Stomach smooth muscle (tissue), 2 donors: ENCODE results near the gene SP140.

Experiments used
- H3K27ac ChIP-seq: one replicate; pipeline ENCODE4 v1.7.0; 2013; ENCODE audit warnings: mild to moderate bottlenecking, low read length, inconsistent platforms
- H3K27me3 ChIP-seq, 2 donors: one replicate each; pipeline ENCODE4 v1.7.0; 2013; ENCODE audit warnings: low read length in 2 of 2; ENCODE audit not compliant: insufficient read depth in 2 of 2, control insufficient read depth in 1 of 2
- H3K36me3 ChIP-seq, 2 donors: one replicate each; pipeline ENCODE4 v1.7.0; 2013; ENCODE audit warnings: low read length in 2 of 2; ENCODE audit not compliant: control insufficient read depth in 2 of 2, insufficient read depth in 2 of 2
- H3K4me1 ChIP-seq: one replicate; pipeline ENCODE4 v1.7.0; 2013; ENCODE audit warnings: low read length; ENCODE audit not compliant: control insufficient read depth, insufficient read depth
- H3K4me3 ChIP-seq, 2 donors: one replicate each; pipeline ENCODE4 v1.7.0; 2013; ENCODE audit warnings: low read length in 2 of 2
- H3K9ac ChIP-seq, 2 donors: one replicate each; pipeline ENCODE4 v1.7.0; 2013; ENCODE audit warnings: low read length in 2 of 2, mild to moderate bottlenecking in 1 of 2
- H3K9me3 ChIP-seq, 2 donors: one replicate each; pipeline ENCODE4 v1.7.0; 2013; ENCODE audit warnings: low read length in 2 of 2; ENCODE audit not compliant: control insufficient read depth in 2 of 2
- donor health status: healthy.
- donor health status: Pancreatic carcinoma.

SP140 gene

DNA sequence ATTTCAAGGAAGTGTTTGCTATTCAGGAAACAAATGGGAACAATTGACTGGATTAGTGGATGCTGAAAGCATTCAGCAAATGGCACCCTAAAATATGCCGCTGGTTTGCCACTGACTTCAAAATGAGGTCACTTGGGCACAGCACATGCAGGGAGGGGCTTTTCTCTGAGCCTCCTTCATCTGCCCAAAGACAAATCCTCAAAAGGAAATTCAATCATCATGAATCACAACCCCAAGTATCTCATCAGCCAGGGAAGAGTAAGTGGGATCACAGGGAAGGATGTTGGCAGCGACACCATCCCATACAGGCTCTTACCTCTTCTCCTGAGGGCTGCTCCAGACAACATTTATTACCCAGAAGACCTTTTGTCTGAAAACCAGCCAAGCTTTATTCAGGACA lies 87.1 kb downstream of the SP140 start:
- no peaks in the 10 kb centered on the region for H3K9me3 ChIP-seq
- no peaks in the 10 kb centered on the region for H3K36me3 ChIP-seq
- H3K4me3 ChIP-seq = no peak overlapping the region
- H3K27me3 ChIP-seq = no peaks in the 10 kb centered on the region
- no peak overlapping the region for H3K27ac ChIP-seq
- H3K4me1 ChIP-seq = no peaks in the 10 kb centered on the region
- H3K9ac ChIP-seq = no peak overlapping the region

DNA sequence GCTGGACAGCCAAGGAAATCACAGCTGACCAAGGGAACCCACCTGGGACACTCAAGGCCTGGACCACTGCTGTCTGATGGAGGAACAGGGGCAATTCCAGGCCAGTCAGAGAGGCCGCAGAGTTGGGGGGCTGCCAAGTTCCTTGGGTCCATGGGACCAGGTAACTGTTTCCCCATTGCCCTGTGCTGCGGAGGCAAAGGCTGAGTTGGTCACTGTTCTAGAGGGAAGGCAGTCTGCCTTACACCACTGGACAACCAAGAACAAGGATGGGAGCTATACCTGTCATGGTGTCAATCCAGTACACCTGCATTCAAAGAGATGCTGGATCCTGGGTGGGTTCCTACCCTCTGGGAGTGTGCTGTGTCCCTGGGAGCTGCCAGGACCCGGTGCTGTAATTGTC lies 91.8 kb downstream of the SP140 start:
- Histone ChIP-seq H3K36me3 (no peaks in the 10 kb centered on the region), H3K9me3 (peaks cover 0 to 8% of the 10 kb centered on the region in 2 donors), H3K9ac (no peak overlapping the region), H3K27me3 (no peaks in the 10 kb centered on the region), H3K4me1 (no peaks in the 10 kb centered on the region), H3K4me3 (no peak overlapping the region), H3K27ac (no peak overlapping the region)

DNA sequence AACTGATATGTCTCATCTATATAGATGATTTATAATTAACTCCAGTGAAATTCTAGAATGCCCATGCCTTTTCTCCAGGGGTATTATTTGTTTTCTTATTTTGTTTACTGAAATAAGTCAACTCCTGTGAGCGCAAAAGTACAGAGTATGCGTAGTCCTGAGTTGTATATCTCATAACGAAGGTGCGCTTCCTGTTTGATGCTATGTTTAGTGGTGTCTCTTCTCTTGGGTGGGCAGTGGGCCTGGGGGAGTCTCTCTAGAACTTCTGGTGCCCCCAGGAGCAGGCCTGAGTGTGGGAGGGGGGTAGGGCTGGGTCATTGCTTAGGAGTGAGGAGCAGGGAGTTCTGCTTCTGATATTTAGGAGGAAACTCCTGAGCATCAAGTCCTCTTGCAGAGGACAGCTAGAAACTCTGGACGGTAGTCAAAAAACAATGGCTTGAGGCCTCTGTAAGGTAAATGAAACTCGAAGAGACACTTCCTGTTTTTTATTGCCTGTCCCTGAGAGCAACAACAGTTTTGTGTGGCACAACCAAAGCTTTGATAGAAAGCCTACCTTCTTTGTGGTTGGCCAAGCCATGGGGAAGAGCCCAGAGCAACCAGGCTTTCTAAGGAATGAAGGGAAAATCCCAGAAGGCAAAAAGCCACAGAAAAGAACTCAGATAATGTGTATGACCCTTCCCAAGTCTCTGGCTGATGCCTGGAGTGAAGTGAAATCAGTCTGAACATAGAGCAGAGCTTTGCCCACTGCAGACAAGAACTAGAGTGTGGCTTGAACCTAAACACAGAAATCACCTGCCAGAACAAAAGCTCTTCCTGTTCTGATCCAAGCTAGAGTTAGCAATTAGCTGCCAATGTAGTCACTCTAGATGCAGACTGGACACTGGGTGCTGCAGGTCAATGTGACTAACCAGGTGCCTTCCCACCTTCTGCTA lies 92.9 kb downstream of the SP140 start:
- H3K36me3 ChIP-seq = no peaks in the 10 kb centered on the region
- no peak overlapping the region for H3K9ac ChIP-seq
- no peaks in the 10 kb centered on the region for H3K27me3 ChIP-seq
- no peak overlapping the region for H3K4me3 ChIP-seq
- peaks cover 0 to 14% of the 10 kb centered on the region in 2 donors for H3K9me3 ChIP-seq
- no peaks in the 10 kb centered on the region for H3K4me1 ChIP-seq
- H3K27ac ChIP-seq = no peak overlapping the region

DNA sequence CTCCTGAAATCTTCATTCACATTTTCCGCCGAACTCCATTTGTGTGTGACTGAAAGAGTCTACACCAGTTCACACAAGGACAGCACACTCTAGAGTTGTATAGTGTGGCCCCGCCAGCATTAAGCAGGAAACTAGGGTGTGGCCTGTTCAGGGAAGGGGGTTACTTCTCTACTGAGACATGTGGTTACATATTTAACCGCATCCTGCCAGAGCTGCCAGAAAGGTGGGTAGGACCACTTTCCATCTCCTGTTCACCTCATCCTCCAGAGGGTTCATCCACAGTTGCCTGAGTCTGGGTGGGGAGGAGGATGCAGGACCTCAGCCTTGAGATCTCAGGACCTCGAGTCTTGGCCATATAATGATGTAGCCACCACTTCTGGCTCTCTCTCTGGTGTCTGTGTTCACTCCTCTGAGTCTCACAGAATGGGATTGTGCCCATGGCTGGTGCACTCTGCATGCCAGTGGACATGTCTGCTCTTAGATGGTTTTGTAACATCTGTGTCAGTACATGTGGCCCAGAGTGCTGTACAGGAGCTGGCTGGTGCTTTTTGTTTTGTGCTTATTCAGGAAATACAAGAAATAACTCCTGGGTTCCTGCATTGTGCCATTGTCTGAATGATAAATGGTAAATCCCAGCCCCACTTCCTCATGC lies 93.8 kb downstream of the SP140 start:
- Histone ChIP-seq H3K4me1 (no peaks in the 10 kb centered on the region), H3K9me3 (peaks cover 0 to 14% of the 10 kb centered on the region in 2 donors), H3K9ac (no peak overlapping the region), H3K36me3 (no peaks in the 10 kb centered on the region), H3K27ac (no peak overlapping the region), H3K4me3 (no peak overlapping the region), H3K27me3 (no peaks in the 10 kb centered on the region)

DNA sequence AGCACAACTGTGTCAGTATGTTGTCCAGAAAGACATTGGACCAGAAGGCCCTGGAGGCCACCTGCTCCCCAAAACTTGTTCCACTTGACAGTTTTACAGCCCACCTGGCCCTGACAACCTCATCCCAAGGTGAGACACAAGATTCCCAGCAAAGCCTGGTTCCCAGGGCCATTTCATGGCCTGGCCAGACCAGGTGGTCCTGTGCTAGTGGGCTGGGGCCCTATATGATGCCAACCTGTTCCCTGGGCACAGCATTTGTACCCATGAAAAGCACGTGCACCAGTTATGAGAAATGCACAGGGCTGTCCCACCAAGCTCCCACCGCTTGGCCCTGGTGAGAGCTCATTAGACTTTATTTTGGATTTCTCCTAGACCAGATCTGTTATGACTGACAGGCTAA lies 95.5 kb downstream of the SP140 start:
- H3K9me3 ChIP-seq = peaks cover 0 to 14% of the 10 kb centered on the region in 2 donors
- H3K4me3 ChIP-seq = no peak overlapping the region
- H3K36me3 ChIP-seq = no peaks in the 10 kb centered on the region
- no peaks in the 10 kb centered on the region for H3K4me1 ChIP-seq
- H3K27me3 ChIP-seq = no peaks in the 10 kb centered on the region
- H3K9ac ChIP-seq = no peak overlapping the region
- no peak overlapping the region for H3K27ac ChIP-seq

DNA sequence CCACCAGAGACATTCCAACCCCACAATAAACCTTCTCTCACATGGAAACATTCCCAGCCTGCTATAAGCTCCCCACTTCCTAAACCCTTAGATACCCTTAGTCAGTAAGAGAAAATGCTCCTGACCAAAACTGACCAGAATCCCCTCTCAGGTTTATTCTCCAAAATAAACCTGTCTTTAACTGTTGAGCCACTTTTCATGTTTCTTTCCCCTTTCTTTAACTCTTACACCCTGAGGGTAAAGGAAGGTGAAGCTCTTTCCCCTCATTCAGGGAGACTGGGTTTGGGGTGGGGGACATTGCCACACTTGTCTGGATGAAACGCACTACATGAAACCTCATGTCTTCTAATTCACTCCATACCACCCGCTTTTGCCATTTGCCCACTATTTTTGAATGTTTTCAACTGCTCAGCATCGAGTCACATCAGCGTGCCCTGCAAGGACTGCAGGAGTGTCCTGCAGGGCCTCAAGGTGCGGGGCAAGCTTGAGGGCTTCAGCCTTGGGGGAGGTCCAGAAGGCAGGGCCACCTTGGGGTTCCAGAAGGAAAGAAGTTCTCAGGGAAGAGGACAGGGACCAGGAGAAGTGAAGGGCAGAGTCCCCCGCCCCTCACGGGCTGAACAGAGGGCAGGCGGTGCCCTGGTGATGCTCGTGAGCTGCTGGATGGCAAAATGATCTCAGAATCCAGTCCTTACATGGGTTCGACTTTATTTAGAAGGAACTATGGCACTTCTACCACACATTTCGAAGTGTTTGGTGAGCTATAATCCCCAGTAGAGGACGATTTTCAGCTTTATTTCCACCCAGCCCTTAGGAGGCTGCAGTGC lies 97.2 kb downstream of the SP140 start:
- Histone ChIP-seq H3K9ac (no peak overlapping the region), H3K36me3 (no peaks in the 10 kb centered on the region), H3K27me3 (no peaks in the 10 kb centered on the region), H3K4me3 (no peak overlapping the region), H3K27ac (no peak overlapping the region), H3K4me1 (peaks cover 9% of the 10 kb centered on the region), H3K9me3 (peaks cover 0 to 14% of the 10 kb centered on the region in 2 donors)

DNA sequence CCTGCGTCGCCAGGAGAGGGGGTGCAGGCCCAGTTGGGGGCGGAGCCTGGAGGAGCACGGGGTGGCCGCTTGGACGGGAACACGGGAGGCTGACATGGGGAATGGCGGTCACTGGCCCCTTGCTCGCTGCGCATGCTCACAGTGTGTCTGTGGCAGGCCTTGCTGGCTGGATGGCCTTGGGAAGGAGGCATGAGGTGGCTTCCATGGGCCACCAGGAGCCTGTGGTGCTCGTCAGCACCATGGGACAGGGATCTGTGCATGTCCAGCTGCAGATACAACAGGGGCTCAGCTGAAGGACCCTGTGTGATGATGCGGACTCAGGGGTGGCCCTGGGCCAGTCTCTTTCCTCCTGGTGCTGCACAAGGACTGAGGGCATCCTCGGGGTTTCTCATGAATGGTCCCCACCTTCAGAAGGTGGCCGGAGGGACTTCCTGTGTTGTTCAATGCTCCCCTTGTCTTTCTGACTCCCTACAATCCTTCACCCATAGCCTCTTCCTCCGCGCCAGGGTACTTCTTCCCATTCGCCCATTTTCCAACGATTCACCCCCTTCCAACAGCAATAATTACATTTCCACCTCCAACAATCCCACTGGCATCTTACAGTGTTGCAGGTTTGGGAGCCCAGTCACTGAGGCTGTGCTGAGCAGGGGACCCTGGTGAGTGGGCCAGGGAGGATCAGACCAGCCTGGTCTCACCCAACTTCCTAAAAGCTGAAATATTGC lies 98.0 kb downstream of the SP140 start:
- Histone ChIP-seq H3K9me3 (peaks cover 0 to 14% of the 10 kb centered on the region in 2 donors), H3K4me3 (no peak overlapping the region), H3K27me3 (no peaks in the 10 kb centered on the region), H3K4me1 (peaks cover 9% of the 10 kb centered on the region), H3K9ac (no peak overlapping the region), H3K36me3 (no peaks in the 10 kb centered on the region), H3K27ac (no peak overlapping the region)

DNA sequence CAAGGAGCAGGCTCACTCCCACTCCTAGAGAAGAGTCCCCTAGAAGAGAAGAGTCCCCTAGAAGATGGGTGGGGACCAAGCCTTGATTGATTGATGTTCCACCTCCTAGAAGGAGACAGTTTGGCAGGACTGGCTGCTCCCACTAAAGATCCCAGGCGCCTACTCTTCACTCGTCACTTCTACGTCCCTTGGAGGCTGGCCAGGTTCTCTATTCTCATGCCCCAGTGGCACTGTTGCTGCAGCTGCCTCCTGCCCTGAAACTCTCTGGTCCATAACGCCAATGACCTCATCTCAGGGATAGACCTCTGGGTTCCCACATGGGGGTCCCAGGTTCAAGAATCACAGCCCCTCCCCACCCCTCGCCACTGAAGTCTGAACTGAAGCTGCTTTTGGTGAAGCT lies 99.0 kb downstream of the SP140 start:
- Histone ChIP-seq H3K36me3 (no peaks in the 10 kb centered on the region), H3K9me3 (peaks cover 0 to 14% of the 10 kb centered on the region in 2 donors), H3K27ac (no peak overlapping the region), H3K4me1 (peaks cover 9% of the 10 kb centered on the region), H3K4me3 (no peak overlapping the region), H3K27me3 (no peaks in the 10 kb centered on the region), H3K9ac (no peak overlapping the region)

DNA sequence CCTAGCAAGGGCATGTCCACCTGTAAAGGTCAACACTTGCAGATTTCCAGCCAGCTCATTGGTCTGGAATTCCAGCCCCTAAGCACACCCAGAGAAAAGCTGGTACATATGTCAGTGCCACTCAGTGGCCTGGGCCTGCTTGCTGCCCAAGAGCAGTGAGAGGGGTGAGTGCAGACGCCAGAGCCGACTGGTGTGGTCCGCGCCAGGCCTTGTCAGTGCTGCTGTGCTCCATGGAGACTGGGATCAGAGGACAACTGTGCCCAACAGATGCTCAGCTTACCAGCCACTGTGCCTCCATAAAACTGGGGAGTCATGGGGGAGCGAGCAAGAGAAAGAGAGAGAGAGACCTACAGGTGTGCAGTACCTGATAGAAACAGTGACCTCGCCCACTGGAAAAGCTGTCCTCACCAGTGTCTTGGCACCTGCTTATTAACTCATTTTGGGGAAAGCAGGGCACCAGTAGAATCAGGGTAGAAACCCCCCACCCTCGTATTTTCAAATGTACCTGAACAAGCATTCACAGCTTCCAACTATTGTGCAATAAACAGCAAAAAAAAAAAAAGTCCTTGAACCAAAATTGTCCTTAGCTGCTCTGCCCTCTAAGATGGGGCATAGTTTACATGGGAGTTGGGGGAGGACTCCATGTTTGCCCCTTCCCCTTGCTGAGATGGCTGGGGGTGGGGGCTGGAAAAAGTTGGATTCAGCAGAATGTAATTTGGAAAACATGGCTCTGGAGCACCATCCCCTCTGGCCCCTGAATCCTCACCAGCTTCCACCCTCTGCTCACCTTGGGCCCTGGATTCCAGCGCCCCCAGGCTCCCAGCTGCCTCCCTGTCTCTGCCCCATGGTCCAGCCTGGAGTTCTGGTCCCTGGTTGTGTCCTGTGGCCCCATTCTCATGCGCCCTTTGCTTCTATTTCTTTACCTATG lies 100.0 kb downstream of the SP140 start:
- H3K4me1 ChIP-seq = peaks cover 9% of the 10 kb centered on the region
- H3K27me3 ChIP-seq = no peaks in the 10 kb centered on the region
- H3K27ac ChIP-seq = no peak overlapping the region
- H3K36me3 ChIP-seq = no peaks in the 10 kb centered on the region
- H3K4me3 ChIP-seq = no peak overlapping the region
- H3K9me3 ChIP-seq = peaks cover 0 to 14% of the 10 kb centered on the region in 2 donors
- H3K9ac ChIP-seq = no peak overlapping the region
